C4-2B (cell line): Measurements from ENCODE around the gene ACE.

Source experiments
- CTCF ChIP-seq: fragments of 450-650 bp; conservative IDR thresholded peaks from 2 replicates; pipeline ENCODE4 v1.5.1; 2017; ENCODE audit warnings: mild to moderate bottlenecking
- ZFX ChIP-seq: fragments of 450-650 bp; IDR thresholded peaks from 2 replicates; pipeline ENCODE4 v1.6.1; 2017

DNA sequence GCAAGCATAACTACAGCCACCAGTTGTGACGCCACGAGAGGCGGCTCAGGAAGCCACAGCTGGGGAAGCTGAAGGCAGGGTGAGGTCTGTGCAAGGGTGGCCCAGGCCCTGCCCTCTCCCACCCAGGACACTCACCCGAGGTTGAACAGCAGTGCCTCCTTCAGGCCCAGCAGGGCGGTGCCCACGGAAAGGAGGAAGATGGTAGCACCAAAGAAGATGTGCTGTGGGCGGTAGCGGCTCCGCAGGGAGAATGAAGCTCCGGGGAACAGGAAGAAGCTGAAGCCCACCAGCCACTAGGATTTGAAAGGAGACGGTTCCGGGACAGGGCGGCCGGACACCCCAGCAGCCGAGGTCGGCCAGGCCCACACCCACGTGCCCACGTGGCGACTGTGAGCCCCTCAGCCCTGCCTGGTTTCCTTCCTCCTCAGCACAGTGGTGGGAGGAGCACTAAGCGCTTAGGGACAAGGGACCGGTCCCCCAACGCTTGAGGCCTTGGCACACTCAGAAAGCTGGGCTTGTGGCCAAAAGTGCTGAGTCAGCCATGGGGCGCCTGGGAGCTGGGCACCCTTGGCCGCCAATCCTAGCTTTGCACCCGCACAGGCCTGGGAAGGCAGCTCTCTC, 41.8 kb upstream of the ACE start:
- TF ChIP-seq CTCF, result no peak; the same call in 1 of the 2 replicates
- 0 out of 2 replicates have a peak, but pooled peaks have one; percentile 11 for TF ChIP-seq ZFX
